Panc1 (cell line): ENCODE data around the gene TTC27. TPM values are rescaled to one million over a fixed set of nuclear protein-coding genes. Genes with fewer than 3 reads are reported as not detected.

ENCODE experiments used
- ATAC-seq: fragments of 200-7000 bp; cut with Tn5 transposase; 2 replicates; pipeline ENCODE4 v1.9.1; 2020; ENCODE audit warnings: mild to moderate bottlenecking, moderate library complexity
- BruUV-seq: library from RNA; stranded (reverse); fragments of 400-500 nt; replicated peaks from 2 replicates; lab custom pipeline; 2021; lab: Mats Ljungman, UMichigan
- CTCF ChIA-PET: fragments of 300-600 bp; sonication (Branson Sonifier 250); formaldehyde crosslinking; loops from one replicate; lab custom pipeline; 2022; ENCODE audit warnings: antibody characterized with exemption; lab: Charles Lee
- POLR2A ChIA-PET: fragments of 300-600 bp; sonication (Branson Sonifier 250); formaldehyde crosslinking; loops from one replicate; lab custom pipeline; 2022; ENCODE audit warnings: antibody characterized with exemption; lab: Charles Lee
- DNase-seq: peaks from one replicate; pipeline ENCODE4 v3.0.0-alpha.2; 2010; ENCODE audit warnings: low read depth, low spot score
- H3K27ac ChIP-seq: 2 replicates; pipeline ENCODE4 v1.5.1; 2011; ENCODE audit warnings: mild to moderate bottlenecking, low read length, inconsistent platforms
- H3K27me3 ChIP-seq: fragments of 200-500 bp; sonication (Bioruptor generic); 2 replicates; pipeline ENCODE4 v1.6.0; 2014; ENCODE audit warnings: low read length, inconsistent platforms; ENCODE audit not compliant: control insufficient read depth, insufficient read depth
- H3K36me3 ChIP-seq: fragments of 200-500 bp; sonication (Bioruptor generic); 2 replicates; pipeline ENCODE4 v1.5.1; 2014; ENCODE audit warnings: inconsistent platforms, mild to moderate bottlenecking, low read length, moderate library complexity; ENCODE audit not compliant: control insufficient read depth, insufficient read depth
- H3K4me1 ChIP-seq: 2 replicates; pipeline ENCODE4 v1.5.1; 2011; ENCODE audit warnings: inconsistent platforms, mild to moderate bottlenecking, low read length, moderate library complexity; ENCODE audit not compliant: control insufficient read depth, insufficient read depth
- H3K4me3 ChIP-seq, 2 experiments: 2 replicates each; pipeline ENCODE4 v1.5.1; 2011 to 2012; ENCODE audit warnings: low read depth in 2 of 2, low read length in 2 of 2, mild to moderate bottlenecking in 2 of 2, inconsistent platforms in 1 of 2, moderate library complexity in 1 of 2
- H3K9me3 ChIP-seq: fragments of 200-500 bp; sonication (Bioruptor generic); 2 replicates; pipeline ENCODE4 v1.5.1; 2014; ENCODE audit warnings: low read depth, mild to moderate bottlenecking, inconsistent platforms, low read length, moderate library complexity; ENCODE audit not compliant: control insufficient read depth, insufficient read depth
- POLR2AphosphoS5 ChIP-seq: IDR thresholded peaks from 2 replicates; pipeline ENCODE4 v1.6.1; 2012; ENCODE audit warnings: mild to moderate bottlenecking, low read depth, low read length, moderate library complexity
- REST ChIP-seq, 2 experiments: IDR thresholded peaks; 2 replicates each; pipeline ENCODE4 v1.6.1; 2011 to 2012; ENCODE audit warnings: low read depth in 2 of 2, control low read depth in 1 of 2, low read length in 1 of 2, mild to moderate bottlenecking in 1 of 2, moderate library complexity in 1 of 2; ENCODE audit not compliant: insufficient read depth in 1 of 2
- SIN3A ChIP-seq: IDR thresholded peaks from 2 replicates; pipeline ENCODE4 v1.6.1; 2012; ENCODE audit warnings: low read depth, mild to moderate bottlenecking, low read length, moderate library complexity, borderline replicate concordance; ENCODE audit not compliant: insufficient read depth
- TCF7L2 ChIP-seq: IDR thresholded peaks from 2 replicates; pipeline ENCODE4 v1.6.1; 2011; ENCODE audit warnings: mild to moderate bottlenecking, low read depth, low read length, inconsistent platforms
- in situ Hi-C: cut with HindIII; loops from 2 replicates; pipeline ENCODE4 v1.10.0; 2016; ENCODE audit warnings: low sequenced_read_pairs, low pct_unique_long_range_greater_than_20kb
- intact Hi-C: fragments of 100-400 bp; cut with micrococcal nuclease; formaldehyde crosslinking; loops from one replicate; pipeline ENCODE4 v1.10.0; 2022; ENCODE audit not compliant: unreplicated experiment
- total RNA-seq: library from RNA; stranded (reverse); gene quantifications from one replicate; pipeline ENCODE4 v1.2.1, GENCODE V29; 2021; ENCODE audit not compliant: unreplicated experiment
- TF ChIP-seq, protein P1 (sequence below): fragments of 450-650 bp; IDR thresholded peaks from 2 replicates; pipeline ENCODE4 v1.5.1; 2017; ENCODE audit warnings: mild to moderate bottlenecking

The TTC27 gene
- total RNA-seq, 1 experiment from 2014 or later, result 24.7 TPM

DNA sequence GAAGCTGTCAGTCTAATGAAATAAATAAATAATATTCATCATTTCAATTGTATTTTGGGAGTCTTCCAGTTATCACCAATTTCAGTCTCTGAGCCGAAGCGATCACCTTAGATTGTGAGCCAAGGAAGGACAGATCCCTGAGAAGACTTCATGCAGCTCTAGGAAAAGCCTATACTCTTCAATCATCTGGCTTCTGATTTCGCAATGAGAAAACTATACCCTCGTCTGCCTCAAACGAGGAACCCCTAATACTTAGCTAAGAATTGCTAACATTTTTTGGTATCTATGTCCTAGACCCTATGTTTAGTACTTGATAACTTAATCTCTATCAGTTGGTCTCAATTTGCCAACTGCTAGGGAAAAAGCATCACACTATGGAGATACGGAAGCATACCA is 4.5 kb upstream of the TTC27 start:
- ATAC-seq (no peak), DNase-seq (no peak)
- Histone ChIP-seq H3K9me3 (no peaks in the 10 kb centered on the region), H3K4me3 (no peak overlapping the region), H3K27me3 (no peaks in the 10 kb centered on the region), H3K36me3 (peaks cover 9% of the 10 kb centered on the region), H3K4me1 (no peaks in the 10 kb centered on the region; the same call in 1 of the 2 replicates), H3K27ac (no peak overlapping the region)
- BruUV-seq, result no TSS peak
- intact Hi-C loops, result no loop called here
- POLR2A ChIA-PET, result interaction anchor here (0.5 kb wide), 1 partner anchor 9 kb away, joined by 4 read pairs; no protein-coding TSS in a partner anchor
- TF ChIP-seq SIN3A, result no peak
- TF ChIP-seq TCF7L2, result no peak
- no peak for TF ChIP-seq REST (IDR thresholded peaks at IDR 0.05; ENCODE audit: insufficient read depth in 1 of 2, low read depth in 2 of 2, low read length in 1 of 2)
- TF ChIP-seq, protein P1, sequence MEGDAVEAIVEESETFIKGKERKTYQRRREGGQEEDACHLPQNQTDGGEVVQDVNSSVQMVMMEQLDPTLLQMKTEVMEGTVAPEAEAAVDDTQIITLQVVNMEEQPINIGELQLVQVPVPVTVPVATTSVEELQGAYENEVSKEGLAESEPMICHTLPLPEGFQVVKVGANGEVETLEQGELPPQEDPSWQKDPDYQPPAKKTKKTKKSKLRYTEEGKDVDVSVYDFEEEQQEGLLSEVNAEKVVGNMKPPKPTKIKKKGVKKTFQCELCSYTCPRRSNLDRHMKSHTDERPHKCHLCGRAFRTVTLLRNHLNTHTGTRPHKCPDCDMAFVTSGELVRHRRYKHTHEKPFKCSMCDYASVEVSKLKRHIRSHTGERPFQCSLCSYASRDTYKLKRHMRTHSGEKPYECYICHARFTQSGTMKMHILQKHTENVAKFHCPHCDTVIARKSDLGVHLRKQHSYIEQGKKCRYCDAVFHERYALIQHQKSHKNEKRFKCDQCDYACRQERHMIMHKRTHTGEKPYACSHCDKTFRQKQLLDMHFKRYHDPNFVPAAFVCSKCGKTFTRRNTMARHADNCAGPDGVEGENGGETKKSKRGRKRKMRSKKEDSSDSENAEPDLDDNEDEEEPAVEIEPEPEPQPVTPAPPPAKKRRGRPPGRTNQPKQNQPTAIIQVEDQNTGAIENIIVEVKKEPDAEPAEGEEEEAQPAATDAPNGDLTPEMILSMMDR, result no peak
- no peak for TF ChIP-seq POLR2AphosphoS5
- CTCF ChIA-PET, result no interaction called here
- in situ Hi-C loops, result no loop called here

GRCh38 chr2:32624812-32625211 is 3.0 kb upstream of the TTC27 start:
- no TSS peak for BruUV-seq
- ATAC-seq (no peak), DNase-seq (no peak)
- Histone ChIP-seq H3K27me3 (no peaks in the 10 kb centered on the region), H3K36me3 (no peaks in the 10 kb centered on the region; the same call in 1 of the 2 replicates), H3K4me1 (no peaks in the 10 kb centered on the region; the same call in 1 of the 2 replicates), H3K27ac (no peak overlapping the region), H3K9me3 (no peaks in the 10 kb centered on the region), H3K4me3 (no peak overlapping the region)
- in situ Hi-C loops, result no loop called here
- ChIA-PET POLR2A (no interaction called here), CTCF (no interaction called here)
- TF ChIP-seq POLR2AphosphoS5 (no peak), TCF7L2 (no peak), REST (IDR thresholded peaks at IDR 0.05; ENCODE audit: insufficient read depth in 1 of 2, low read depth in 2 of 2, low read length in 1 of 2) (no peak), SIN3A (no peak)
- TF ChIP-seq, protein P1, result no peak
- intact Hi-C loops, result no loop called here
